Dermis microvascular lymphatic vessel endothelial cell (primary cell): ENCODE results near the gene PTGFRN. TPM values are rescaled to one million over a fixed set of nuclear protein-coding genes. Genes with fewer than 3 reads are reported as not detected.
"Not testable (repeated sequence)": the region's sequence is repeated elsewhere in the genome, so short reads cannot be mapped to it uniquely, and the experiment has no call there.

Experiments used
- DNase-seq, 2 donors: peaks; one replicate each; pipeline versions ENCODE4 v3.0.0 to v3.0.0-alpha.2; 2010; ENCODE audit warnings: low read depth in 2 of 2
- total RNA-seq: library from RNA; depleted of rRNA; stranded (reverse); fragments of >200 nt; gene quantifications from 2 replicates; pipeline ENCODE4 v1.2.1, GENCODE V29; 2014

PTGFRN gene
- total RNA-seq, 1 donor from 2014 or later: 153 TPM

DNA sequence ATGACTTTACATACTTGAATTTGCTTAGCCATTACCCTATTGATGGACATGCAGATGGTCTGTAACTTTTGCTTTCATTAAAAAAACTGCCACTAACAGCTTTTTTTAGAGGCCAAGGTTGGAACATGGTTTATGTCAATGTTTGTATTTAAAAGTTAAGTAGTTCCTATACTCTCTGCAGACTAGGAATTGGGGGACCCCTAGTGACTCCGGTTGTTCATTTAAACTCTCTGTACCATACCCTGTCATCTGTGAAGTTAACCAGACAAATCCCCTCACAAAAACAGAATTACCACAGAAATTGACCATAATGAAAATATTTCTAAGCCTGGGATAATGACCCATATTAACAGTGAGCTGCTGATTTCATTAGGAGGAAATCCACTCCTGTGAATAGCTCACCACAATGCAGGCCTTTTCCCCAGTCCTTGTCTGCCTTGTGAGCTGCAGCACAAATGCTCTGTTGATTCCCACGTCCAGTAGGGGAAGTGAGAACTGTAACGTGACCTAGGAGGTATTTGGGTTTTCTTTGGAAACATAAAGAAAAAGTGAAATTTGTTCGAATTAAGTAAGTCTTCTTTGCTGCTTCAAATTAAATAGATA is 61.6 kb downstream of the PTGFRN start:
- no peak for DNase-seq

DNA sequence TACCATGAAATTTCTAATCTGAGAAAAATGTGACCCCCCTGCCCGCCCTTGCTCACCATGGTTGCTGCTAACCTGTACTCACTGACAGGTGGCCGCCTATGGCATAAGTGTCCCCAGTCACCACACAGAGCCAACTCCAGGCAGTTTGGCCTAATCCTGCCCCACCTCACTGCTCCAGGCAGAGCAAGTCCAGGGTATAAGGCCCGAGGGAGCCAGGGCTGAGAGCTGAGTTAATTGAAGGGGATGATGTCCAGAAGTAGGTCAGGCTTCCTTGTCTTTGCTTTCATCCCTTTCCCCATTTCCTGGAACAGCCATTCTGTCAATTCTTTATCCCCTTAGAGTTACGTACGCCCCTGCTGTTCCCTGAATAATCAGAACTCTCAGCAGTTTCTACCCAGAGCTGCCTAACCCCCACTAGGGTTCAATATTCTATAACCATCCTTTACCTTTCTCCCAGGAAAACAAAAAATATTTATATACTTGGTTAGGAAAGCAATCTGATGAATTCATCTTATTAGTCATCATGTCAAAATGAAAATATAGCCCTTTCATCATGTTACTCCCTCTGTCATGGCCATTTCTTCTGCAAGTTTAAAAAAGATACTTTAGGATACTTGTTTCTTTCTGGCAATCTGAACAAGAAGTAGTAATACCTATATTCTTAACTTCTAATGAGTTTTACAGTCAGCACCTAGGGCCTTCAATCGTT is 62.4 kb downstream of the PTGFRN start:
- DNase-seq: no peak

DNA sequence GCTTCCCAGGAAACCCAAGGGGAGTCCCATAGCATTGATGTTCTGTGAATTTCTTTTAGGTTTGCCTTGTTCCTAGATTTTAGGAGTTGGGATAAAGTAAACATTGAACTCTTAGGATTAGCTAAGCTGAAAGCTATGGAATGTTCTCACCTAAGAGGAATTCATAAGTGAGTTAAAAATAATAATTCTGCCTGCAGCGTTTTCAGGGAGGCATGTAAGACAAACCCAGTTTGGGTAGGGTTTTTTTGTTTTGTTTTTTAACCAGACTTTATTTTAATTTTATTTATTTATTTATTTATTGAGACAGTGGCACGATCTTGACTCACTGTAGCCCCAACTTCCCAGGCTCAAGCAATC is 62.9 kb downstream of the PTGFRN start:
- no peak for DNase-seq

DNA sequence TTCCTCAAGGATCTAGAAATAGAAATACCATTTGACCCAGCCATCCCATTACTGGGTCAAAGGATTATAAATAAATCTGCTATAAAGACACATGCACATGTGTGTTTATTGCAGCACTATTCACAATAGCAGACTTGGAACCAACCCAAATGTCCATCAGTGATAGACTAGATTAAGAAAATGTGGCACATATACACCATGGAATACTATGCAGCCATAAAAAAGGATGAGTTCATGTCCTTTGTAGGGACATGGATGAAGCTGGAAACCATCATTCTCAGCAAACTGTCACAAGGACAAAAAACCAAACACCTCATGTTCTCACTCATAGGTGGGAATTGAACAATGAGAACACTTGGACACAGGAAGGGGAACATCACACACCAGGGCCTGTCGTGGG is 70.6 kb downstream of the PTGFRN start:
- DNase-seq: not testable (repeated sequence)

DNA sequence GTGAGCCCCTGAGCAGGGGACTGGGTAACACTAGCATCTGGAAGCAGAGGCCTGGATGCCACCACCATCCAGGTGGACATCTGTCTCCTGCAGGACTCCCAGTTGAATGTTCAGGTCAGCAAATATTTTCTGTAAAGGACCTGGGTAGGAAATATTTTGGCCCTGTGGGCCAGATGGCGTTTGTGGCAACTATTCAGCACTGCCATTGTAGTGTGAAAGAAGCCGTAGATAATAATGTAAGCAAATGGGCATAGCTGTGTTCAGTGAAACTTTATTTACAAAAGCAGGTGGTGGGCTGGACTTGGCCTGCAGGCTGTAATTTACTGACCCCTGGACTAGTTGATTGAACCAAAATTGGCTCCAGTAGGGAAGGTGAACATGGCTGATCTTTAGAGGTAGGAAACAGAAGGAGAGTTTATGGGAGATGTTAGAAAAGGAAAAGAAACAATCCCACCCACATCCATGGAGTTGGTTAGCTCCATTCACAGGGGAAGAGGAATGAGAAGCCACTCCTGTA is 71.9 kb downstream of the PTGFRN start:
- DNase-seq: no peak

DNA sequence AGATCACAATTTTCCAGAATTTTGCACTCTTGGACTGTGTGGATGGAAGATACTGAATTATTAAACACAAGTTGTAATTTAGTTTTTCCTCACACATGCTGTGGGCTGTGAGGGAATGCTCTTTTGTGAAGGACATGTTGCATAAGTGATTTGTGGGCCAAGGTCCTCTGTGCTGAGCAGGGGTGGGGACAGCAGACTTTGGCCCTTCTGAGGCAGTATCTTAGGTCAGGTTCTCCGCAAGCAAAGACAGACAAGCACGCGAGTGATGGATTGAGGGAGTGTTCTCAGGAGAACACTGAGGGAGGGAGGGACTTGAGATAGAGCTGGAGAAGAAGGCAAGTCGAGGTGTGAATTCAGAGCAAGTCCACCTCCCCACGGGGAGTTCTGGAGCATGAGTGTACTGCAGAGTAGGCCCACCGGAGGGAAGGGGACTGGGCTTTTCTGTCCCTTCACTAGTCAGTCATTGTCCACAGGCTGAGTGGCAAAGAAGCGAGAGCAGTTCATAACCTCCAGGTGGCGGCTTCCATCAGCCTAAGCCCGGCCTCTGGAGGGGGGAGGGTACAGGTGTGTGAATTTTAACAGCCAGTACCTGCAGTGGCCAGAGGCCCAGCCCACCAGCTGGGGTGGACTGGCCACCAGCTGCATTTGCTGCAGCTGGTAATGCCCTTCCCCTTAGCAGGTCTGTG is 72.7 kb downstream of the PTGFRN start:
- no peak for DNase-seq

GRCh38 chr1:116983112-116983511 is 73.4 kb downstream of the PTGFRN start:
- DNase-seq: no peak

DNA sequence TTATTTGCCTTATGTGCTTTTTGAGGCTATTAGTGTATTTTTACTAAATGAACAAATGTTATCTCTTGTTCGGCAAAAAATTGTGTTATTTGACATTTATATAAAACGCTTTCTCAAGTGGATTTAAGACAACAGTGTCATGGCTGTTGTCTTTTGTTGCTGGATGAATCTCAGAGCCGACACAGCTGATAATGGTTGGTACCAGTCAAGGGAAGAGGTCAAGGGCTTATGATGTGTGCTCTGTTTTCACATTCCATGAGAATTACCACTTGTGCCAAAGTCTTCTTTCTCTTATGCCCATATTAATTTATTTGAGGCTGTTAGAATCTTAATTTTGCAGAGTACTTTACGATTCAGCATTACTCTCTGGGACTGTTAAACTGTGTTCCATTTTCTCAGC is 74.0 kb downstream of the PTGFRN start:
- no peak for DNase-seq

DNA sequence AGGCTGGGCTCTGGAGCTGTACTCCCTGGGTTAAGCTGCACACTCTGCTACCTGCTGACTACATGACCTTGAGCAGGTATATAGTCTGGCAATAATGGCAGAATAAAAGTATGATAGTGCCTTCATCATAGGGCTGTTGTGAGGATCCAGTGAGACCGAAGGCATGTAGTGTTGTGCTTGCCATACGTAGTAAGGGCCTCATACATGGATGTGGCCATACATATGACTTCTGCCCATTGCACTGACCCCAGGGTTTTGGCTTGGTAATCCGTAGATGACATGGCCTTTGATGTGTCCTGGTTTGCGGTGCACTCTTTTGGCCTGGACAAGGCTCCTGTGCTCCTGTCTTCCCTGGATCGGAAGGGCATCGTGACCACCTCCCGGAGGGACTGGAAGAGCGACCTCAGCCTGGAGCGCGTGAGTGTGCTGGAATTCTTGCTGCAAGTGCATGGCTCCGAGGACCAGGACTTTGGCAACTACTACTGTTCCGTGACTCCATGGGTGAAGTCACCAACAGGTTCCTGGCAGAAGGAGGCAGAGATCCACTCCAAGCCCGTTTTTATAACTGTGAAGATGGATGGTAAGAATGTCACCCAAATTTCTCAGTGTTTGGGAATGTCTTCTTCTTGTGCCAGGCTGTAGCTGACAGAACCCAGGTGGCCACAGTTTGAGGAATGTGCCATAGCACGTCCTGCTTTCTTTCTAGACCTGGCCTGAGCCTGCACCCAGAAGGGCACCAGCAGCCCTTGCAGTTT is 74.9 kb downstream of the PTGFRN start:
- DNase-seq: no peak

GRCh38 chr1:116986421-116987255 is 76.9 kb downstream of the PTGFRN start:
- DNase-seq: no peak

DNA sequence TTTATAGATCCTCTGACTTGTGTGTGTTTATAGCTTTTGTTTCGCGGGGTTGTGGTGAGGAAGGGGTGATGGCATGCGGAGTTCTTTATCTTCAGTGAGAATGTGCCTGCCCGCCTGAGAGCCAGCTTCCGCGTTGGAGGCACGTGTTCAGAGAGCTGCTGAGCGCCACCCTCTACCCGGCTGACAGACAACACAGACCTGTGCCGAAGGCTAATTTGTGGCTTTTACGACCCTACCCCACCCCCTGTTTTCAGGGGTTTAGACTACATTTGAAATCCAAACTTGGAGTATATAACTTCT is 77.5 kb downstream of the PTGFRN start:
- DNase-seq: no peak

DNA sequence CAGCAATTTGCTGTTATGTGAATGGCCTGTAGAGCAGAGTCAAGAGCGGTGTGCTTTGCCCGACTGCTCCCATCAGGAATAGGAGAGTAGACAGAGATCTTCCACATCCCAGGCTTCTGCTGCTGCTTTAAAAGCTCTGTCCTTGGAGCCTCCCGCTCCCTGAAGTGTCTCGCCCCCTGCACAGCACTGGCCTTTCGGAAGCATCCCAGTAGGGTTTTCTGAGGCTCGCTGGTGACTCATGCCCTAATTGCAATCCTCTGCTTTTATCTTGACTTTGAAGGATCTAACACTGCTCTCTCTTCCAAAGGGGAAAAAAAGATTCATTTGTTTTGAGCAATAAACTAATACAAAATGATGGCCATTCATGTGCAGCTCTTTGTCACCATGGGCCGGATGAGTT is 78.5 kb downstream of the PTGFRN start:
- no peak for DNase-seq

DNA sequence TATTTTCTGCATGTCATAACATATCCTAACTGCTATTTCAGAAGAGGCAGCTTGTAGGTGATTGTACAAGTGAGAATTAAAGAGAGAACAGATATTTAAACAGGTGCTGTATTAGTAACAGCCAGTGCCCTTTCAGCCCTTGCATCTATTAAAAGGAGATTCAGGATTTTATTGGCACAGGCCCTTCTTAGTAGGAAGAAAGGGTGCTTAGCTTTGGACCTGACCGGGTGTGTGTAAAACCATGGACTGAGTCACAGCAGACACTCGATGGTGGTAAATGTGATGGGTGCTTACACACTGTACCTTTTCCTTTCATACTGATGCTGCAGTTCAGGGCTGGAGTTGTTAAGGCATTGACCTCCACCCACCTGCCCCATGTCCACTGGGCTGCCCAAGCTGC is 79.2 kb downstream of the PTGFRN start:
- DNase-seq: no peak

DNA sequence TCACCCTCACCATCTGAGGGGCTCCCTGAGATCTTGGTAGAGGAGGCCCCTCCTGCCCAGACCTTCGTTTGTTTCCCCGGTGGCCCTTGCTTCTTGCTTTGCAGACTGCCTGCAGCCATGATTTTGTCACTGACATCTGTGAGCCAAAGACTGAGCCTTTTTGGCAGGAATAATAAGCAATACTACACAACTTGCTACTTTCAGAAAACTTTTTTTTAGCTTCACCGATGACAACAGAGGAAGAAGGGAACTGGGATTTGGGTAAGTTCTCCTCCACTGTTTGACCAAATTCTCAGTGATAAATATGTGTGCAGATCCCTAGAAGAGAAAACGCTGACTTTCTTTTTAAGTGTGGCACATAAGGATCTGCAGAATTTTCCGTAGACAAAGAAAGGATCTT is 80.1 kb downstream of the PTGFRN start:
- no peak for DNase-seq

GRCh38 chr1:116990612-116991151 is 81.0 kb downstream of the PTGFRN start:
- DNase-seq: peak; percentile 96 to 97

- DNase-seq: no peak
These were observed 81.6 kb downstream of the PTGFRN start for GRCh38 chr1:116991171-116991845.

DNA sequence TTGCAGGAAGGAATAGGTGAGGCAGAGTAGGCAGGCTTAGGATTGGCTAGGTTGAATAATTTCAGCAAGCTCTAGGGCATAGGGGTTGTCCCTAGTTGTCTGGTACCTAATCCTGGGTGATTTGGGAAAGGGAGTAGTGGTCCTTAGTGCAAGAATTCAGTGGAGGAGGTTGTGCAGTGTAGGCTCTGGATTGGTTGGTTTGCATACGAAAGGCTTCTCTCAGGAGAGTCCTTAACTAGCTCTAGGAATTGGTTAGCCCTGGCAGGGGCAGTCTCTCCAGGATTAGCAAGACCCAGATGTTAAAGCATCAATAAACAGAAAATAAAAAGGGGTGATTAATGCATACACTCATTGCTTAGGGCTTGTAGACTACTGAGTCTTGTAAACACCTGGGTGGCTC is 82.2 kb downstream of the PTGFRN start:
- DNase-seq: no peak

DNA sequence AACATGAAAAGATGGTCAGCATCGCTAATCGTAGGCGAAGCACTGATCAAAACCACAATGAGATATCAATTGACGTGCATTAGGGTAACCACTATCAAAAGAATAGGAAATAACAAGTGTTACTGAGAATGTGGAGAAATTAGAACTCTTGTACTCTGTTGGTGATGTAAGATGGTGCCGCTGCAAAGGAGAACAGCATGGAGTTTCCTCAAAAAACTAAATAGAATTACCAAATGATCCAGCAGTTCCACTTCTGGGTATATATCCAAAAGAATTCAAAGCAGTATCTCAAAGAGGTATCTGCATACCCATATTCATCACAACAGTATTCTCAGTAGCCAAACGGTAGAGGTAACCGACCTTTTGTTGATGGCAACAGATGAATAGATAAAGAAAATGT is 83.6 kb downstream of the PTGFRN start:
- DNase-seq: no peak

DNA sequence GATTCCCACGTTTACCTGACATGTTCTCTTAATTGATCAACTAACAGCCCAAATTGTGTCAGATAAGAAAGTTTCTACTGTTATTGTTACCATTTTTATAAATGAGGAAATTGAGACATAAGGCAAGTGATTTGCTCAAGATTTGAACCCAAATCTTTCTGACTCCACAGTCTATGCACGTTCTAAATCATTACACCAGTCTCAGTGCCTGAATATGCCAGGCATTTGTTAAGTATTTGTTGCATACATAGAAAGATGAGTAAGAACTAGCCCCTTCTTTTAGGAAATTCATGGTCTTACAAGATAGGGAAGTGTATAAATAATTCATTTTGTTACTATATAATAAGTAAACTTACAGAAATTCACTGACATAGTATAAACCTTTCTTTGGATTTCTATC is 84.7 kb downstream of the PTGFRN start:
- DNase-seq: no peak

- peak; percentile 20 to 41 for DNase-seq
These were observed 87.3 kb downstream of the PTGFRN start for GRCh38 chr1:116997066-116997465.
